H9 (cell line): ENCODE data around the gene ABCB1. TPM values are rescaled to one million over a fixed set of nuclear protein-coding genes. Genes with fewer than 3 reads are reported as not detected.
"Not testable (repeated sequence)": the region's sequence is repeated elsewhere in the genome, so short reads cannot be mapped to it uniquely, and the experiment has no call there.

ENCODE experiments used
- DNase-seq: peaks from one replicate; pipeline ENCODE4 v3.0.0-alpha.2; 2017
- H2AFZ ChIP-seq: one replicate; pipeline ENCODE4 v1.6.1; 2013; ENCODE audit warnings: mild to moderate bottlenecking, low read length, control low read depth, moderate library complexity
- H2AK5ac ChIP-seq: 2 replicates; pipeline ENCODE4 v1.6.1; 2013; ENCODE audit warnings: low read length, control low read depth, mixed read lengths; ENCODE audit not compliant: insufficient read length
- H2BK120ac ChIP-seq: one replicate; pipeline ENCODE4 v1.6.1; 2013; ENCODE audit warnings: low read depth, mild to moderate bottlenecking, low read length, control low read depth, inconsistent platforms; ENCODE audit not compliant: poor library complexity, severe bottlenecking
- H2BK12ac ChIP-seq: 2 replicates; pipeline ENCODE4 v1.6.1; 2013; ENCODE audit warnings: low read length, control low read depth, mixed read lengths, low read depth; ENCODE audit not compliant: insufficient read length
- H2BK15ac ChIP-seq: 2 replicates; pipeline ENCODE4 v1.6.1; 2013; ENCODE audit warnings: low read depth, low read length, control low read depth
- H2BK20ac ChIP-seq: one replicate; pipeline ENCODE4 v1.6.1; 2013; ENCODE audit warnings: low read depth, mild to moderate bottlenecking, low read length, control low read depth, inconsistent platforms; ENCODE audit not compliant: poor library complexity, severe bottlenecking
- H2BK5ac ChIP-seq: 2 replicates; pipeline ENCODE4 v1.6.1; 2013; ENCODE audit warnings: low read length, control low read depth, mixed read lengths; ENCODE audit not compliant: insufficient read length
- H3K14ac ChIP-seq: 2 replicates; pipeline ENCODE4 v1.6.1; 2013; ENCODE audit warnings: low read length, control low read depth; ENCODE audit not compliant: insufficient read depth
- H3K18ac ChIP-seq: 2 replicates; pipeline ENCODE4 v1.6.1; 2013; ENCODE audit warnings: low read depth, mild to moderate bottlenecking, mixed read lengths, low read length, control low read depth; ENCODE audit not compliant: insufficient read length
- H3K23ac ChIP-seq: 2 replicates; pipeline ENCODE4 v1.6.1; 2013; ENCODE audit warnings: low read length, control low read depth, mixed read lengths, low read depth; ENCODE audit not compliant: insufficient read length
- H3K23me2 ChIP-seq: 2 replicates; pipeline ENCODE4 v1.6.1; 2013; ENCODE audit warnings: low read depth, mild to moderate bottlenecking, mixed read lengths, low read length, control low read depth; ENCODE audit not compliant: insufficient read length, poor library complexity, severe bottlenecking
- H3K27ac ChIP-seq: 2 replicates; pipeline ENCODE4 v1.5.1; 2013; ENCODE audit warnings: low read length, control low read depth, mixed read lengths, low read depth; ENCODE audit not compliant: insufficient read length
- H3K27me3 ChIP-seq: 2 replicates; pipeline ENCODE4 v1.6.1; 2013; ENCODE audit warnings: low read length, control low read depth, inconsistent platforms; ENCODE audit not compliant: insufficient read depth
- H3K4ac ChIP-seq: 2 replicates; pipeline ENCODE4 v1.6.1; 2013; ENCODE audit warnings: low read depth, mild to moderate bottlenecking, control low read depth, inconsistent platforms, low read length, moderate library complexity
- H3K4me1 ChIP-seq: 2 replicates; pipeline ENCODE4 v1.6.1; 2013; ENCODE audit warnings: low read length, control low read depth, inconsistent platforms; ENCODE audit not compliant: insufficient read depth
- H3K4me2 ChIP-seq: 2 replicates; pipeline ENCODE4 v1.6.1; 2013; ENCODE audit warnings: low read length, control low read depth, mixed read lengths; ENCODE audit not compliant: insufficient read length, insufficient read depth
- H3K56ac ChIP-seq: 2 replicates; pipeline ENCODE4 v1.6.1; 2013; ENCODE audit warnings: low read depth, mild to moderate bottlenecking, mixed read lengths, low read length, control low read depth; ENCODE audit not compliant: insufficient read length
- H3K79me1 ChIP-seq: 2 replicates; pipeline ENCODE4 v1.6.1; 2013; ENCODE audit warnings: low read depth, mild to moderate bottlenecking, moderate library complexity, low read length, control low read depth, inconsistent platforms; ENCODE audit not compliant: insufficient read depth, poor library complexity, severe bottlenecking
- H3K79me2 ChIP-seq: 2 replicates; pipeline ENCODE4 v1.6.1; 2013; ENCODE audit warnings: low read length, control low read depth, inconsistent platforms; ENCODE audit not compliant: insufficient read depth
- H3K9ac ChIP-seq: 2 replicates; pipeline ENCODE4 v1.6.1; 2013; ENCODE audit warnings: low read length, control low read depth, mixed read lengths; ENCODE audit not compliant: insufficient read length; ENCODE audit errors: extremely low read depth
- H3K9me3 ChIP-seq: one replicate; pipeline ENCODE4 v1.6.1; 2013; ENCODE audit warnings: low read depth, low read length, inconsistent platforms; ENCODE audit not compliant: control insufficient read depth
- H3T11ph ChIP-seq: one replicate; pipeline ENCODE4 v1.6.1; 2013; ENCODE audit warnings: mild to moderate bottlenecking, low read length, control low read depth, inconsistent platforms
- H4K20me1 ChIP-seq: one replicate; pipeline ENCODE4 v1.6.1; 2013; ENCODE audit not compliant: control insufficient read depth, insufficient read length, insufficient read depth
- H4K5ac ChIP-seq: 2 replicates; pipeline ENCODE4 v1.6.1; 2013; ENCODE audit warnings: low read depth, mild to moderate bottlenecking, mixed read lengths, low read length, control low read depth; ENCODE audit not compliant: insufficient read length
- H4K8ac ChIP-seq: replicated peaks from 2 replicates; pipeline ENCODE4 v1.6.1; 2013; ENCODE audit warnings: low read length, control low read depth, mixed read lengths, low read depth; ENCODE audit not compliant: insufficient read length
- H4K91ac ChIP-seq: 2 replicates; pipeline ENCODE4 v1.6.1; 2013; ENCODE audit warnings: low read depth, mild to moderate bottlenecking, moderate library complexity, mixed read lengths, low read length, control low read depth; ENCODE audit not compliant: insufficient read length
- H3K27ac Mint-ChIP-seq, 3 experiments: 2 replicates in 2 of 3; 3 replicates in 1 of 3; pipeline ENCODE4 v1.8.0; 2020 to 2021; ENCODE audit warnings: mixed read lengths in 3 of 3, mild to moderate bottlenecking in 1 of 3, moderate library complexity in 1 of 3
- H3K27me3 Mint-ChIP-seq: 2 replicates; pipeline ENCODE4 v1.8.0; 2021; ENCODE audit warnings: low read depth, mild to moderate bottlenecking, moderate library complexity, mixed read lengths
- H3K36me3 Mint-ChIP-seq, 3 experiments: 2 replicates in 2 of 3; 3 replicates in 1 of 3; pipeline ENCODE4 v1.8.0; 2020 to 2021; ENCODE audit warnings: low read depth in 3 of 3, mixed read lengths in 3 of 3; ENCODE audit not compliant: insufficient read depth in 1 of 3
- H3K4me1 Mint-ChIP-seq, 2 experiments: 2 replicates each; pipeline ENCODE4 v1.8.0; 2020; ENCODE audit warnings: mixed read lengths in 2 of 2
- H3K4me3 Mint-ChIP-seq, 2 experiments: 2 replicates in 1 of 2; 3 replicates in 1 of 2; pipeline ENCODE4 v1.8.0; 2020 to 2021; ENCODE audit warnings: mild to moderate bottlenecking in 2 of 2, mixed read lengths in 2 of 2, moderate library complexity in 1 of 2
- H3K9me3 Mint-ChIP-seq, 2 experiments: 2 replicates in 1 of 2; 3 replicates in 1 of 2; pipeline ENCODE4 v1.8.0; 2020; ENCODE audit warnings: mild to moderate bottlenecking in 2 of 2, mixed read lengths in 2 of 2, moderate library complexity in 1 of 2
- WGBS: extraction: QIAGEN DNeasy Blood & Tissue Kit; methylation state at CpG from one replicate; pipeline ENCODE4 v1.1.7; 2013; ENCODE audit warnings: missing lambda C conversion rate, low lambda C conversion rate, mixed read lengths; ENCODE audit not compliant: insufficient read length; ENCODE audit errors: extremely low coverage; 5-methylcytosine and 5-hydroxymethylcytosine counted together
- total RNA-seq: library from RNA; stranded (reverse); gene quantifications from 2 replicates; pipeline ENCODE4 v1.2.1, GENCODE V29; 2021

ABCB1 gene
- total RNA-seq, 1 experiment from 2014 or later: 0.33 TPM

DNA sequence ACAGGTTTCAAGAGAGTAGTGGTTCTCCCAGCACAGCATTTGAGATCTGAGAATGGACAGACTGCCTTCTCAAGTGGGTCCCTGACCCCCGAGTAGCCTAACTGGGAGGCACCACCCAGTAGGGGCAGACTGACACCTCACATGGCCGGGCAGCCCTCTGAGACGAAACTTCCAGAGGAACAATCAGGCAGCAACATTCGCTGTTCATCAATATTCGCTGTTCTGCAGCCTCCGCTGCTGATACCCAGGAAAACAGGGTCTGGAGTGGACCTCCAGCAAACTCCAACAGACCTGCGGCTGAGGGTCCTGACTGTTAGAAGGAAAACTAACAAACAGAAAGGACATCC, 135.2 kb downstream of the ABCB1 start:
- not testable (repeated sequence) for H4K91ac ChIP-seq, H4K5ac ChIP-seq, H3K56ac ChIP-seq, H3K27ac ChIP-seq, H2BK15ac ChIP-seq, H2BK5ac ChIP-seq, H3K9ac ChIP-seq, H3K79me1 ChIP-seq, H3K23ac ChIP-seq, H3K27me3 Mint-ChIP-seq, DNase-seq, H3K27me3 ChIP-seq, H4K8ac ChIP-seq, H3K4me2 ChIP-seq, H3T11ph ChIP-seq, H3K9me3 ChIP-seq, H3K23me2 ChIP-seq, H2BK12ac ChIP-seq, H3K79me2 ChIP-seq, H3K18ac ChIP-seq, H3K14ac ChIP-seq, H3K4ac ChIP-seq, H2AFZ ChIP-seq, H2BK120ac ChIP-seq, H2AK5ac ChIP-seq, H2BK20ac ChIP-seq, H3K4me1 ChIP-seq, H4K20me1 ChIP-seq
- Mint-ChIP-seq H3K27ac (peak overlapping the region in 2 of 3 experiments; percentile 44 to 83; a peak in 2 of 7 replicates), H3K4me1 (peaks cover 18 to 19% of the 10 kb centered on the region in 2 experiments), H3K36me3 (peaks cover 9 to 28% (median 20%) of the 10 kb centered on the region in 3 experiments), H3K4me3 (peak overlapping the region; percentile 63 to 65; a peak in 2 of 5 replicates), H3K9me3 (peaks cover 21 to 26% of the 10 kb centered on the region in 2 experiments)
- WGBS: no CpG with 5 or more reads among the region's 7 CpGs
